Measurements from ENCODE around the gene SPTBN1.

The SPTBN1 gene

DNA sequence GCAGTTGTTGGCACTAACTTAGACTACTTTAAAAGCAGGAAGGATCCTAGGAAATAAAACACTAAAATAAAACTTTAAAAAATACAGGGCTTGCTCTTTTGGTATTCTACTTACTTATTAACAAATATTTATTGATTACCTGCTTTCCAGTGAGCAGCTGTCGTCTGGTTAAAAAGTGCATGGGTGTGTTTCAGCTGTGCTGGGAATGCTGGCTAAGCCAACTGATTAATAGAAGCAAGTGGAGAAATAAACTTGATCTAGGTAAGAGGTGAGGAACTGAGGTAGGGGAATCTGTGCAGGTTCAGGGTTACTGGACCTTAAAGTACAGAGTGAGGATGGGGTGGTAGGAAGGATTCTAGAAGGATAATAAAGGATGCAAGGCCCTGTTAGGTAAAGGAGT lies 110.8 kb downstream of the SPTBN1 start:
- Mint-ChIP-seq H3K27ac (no peak overlapping the region), H3K4me1 (peaks cover 61% of the 10 kb centered on the region), H3K36me3 (ENCODE audit: low read depth) (peaks cover 8% of the 10 kb centered on the region), H3K9me3 (no peaks in the 10 kb centered on the region), H3K27me3 (ENCODE audit: low read depth, poor library complexity) (no peaks in the 10 kb centered on the region), H3K4me3 (no peak overlapping the region)
- DNase-seq, result no peak
- TF ChIP-seq, protein P1, sequence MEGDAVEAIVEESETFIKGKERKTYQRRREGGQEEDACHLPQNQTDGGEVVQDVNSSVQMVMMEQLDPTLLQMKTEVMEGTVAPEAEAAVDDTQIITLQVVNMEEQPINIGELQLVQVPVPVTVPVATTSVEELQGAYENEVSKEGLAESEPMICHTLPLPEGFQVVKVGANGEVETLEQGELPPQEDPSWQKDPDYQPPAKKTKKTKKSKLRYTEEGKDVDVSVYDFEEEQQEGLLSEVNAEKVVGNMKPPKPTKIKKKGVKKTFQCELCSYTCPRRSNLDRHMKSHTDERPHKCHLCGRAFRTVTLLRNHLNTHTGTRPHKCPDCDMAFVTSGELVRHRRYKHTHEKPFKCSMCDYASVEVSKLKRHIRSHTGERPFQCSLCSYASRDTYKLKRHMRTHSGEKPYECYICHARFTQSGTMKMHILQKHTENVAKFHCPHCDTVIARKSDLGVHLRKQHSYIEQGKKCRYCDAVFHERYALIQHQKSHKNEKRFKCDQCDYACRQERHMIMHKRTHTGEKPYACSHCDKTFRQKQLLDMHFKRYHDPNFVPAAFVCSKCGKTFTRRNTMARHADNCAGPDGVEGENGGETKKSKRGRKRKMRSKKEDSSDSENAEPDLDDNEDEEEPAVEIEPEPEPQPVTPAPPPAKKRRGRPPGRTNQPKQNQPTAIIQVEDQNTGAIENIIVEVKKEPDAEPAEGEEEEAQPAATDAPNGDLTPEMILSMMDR (IDR thresholded peaks at IDR 0.05), result no peak

DNA sequence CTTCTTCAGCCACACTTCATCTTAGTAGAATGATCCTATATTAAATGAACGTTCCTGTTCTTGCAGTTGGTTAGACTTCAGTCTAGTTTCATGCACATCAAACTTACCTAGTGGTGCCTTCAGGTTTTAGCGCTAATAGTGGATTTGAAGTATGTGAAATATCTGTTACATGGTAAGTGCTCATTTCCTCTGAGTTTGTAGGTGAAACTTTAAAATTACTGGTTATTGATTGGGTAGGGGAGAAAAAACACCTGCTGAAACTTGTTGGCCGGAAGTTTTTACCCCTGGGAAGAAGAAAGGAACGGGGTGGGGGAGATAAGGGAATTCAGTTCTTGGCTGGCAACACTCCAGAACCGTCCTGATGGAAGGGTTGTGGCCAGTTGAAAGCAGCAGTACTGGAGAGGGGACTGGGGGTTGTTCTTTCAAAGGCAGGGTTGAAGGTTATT lies 112.8 kb downstream of the SPTBN1 start:
- Mint-ChIP-seq H3K27ac (no peak overlapping the region), H3K4me3 (no peak overlapping the region), H3K27me3 (ENCODE audit: low read depth, poor library complexity) (no peaks in the 10 kb centered on the region), H3K36me3 (ENCODE audit: low read depth) (peaks cover 8% of the 10 kb centered on the region), H3K4me1 (peaks cover 65% of the 10 kb centered on the region), H3K9me3 (no peaks in the 10 kb centered on the region)
- no peak for DNase-seq
- TF ChIP-seq, protein P1 (IDR thresholded peaks at IDR 0.05), result no peak

DNA sequence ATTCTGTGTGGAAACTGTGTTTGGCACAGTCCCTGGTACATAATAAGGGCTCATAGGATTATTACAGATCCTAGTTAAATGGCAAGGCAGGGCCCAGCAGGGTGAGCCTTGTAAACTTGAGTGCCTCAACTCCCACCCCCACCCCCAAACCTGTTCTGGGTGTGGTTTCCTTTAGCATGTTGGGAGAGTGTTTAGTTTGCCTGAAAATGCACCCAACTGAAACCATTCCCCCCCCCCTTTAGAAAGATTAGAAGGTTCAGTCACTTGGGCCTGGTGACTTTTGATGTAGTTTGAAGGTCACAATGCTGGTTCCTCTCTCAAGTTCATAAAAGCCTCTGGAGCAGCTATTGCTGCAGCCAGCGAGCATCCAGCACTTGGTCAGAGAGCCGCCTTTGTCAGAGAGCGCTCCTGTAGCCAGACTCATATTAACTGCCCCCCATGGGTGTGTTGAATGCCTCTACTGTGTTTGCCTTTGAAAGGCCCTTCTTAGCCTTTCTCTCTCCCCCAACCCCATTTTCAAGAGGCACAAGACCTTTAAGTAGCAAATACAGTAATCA lies 113.7 kb downstream of the SPTBN1 start:
- Mint-ChIP-seq H3K27me3 (ENCODE audit: low read depth, poor library complexity) (no peaks in the 10 kb centered on the region), H3K36me3 (ENCODE audit: low read depth) (peaks cover 10% of the 10 kb centered on the region), H3K9me3 (no peaks in the 10 kb centered on the region), H3K4me1 (peaks cover 66% of the 10 kb centered on the region), H3K4me3 (no peak overlapping the region), H3K27ac (no peak overlapping the region)
- no peak for DNase-seq
- TF ChIP-seq, protein P1 (IDR thresholded peaks at IDR 0.05), result no peak

DNA sequence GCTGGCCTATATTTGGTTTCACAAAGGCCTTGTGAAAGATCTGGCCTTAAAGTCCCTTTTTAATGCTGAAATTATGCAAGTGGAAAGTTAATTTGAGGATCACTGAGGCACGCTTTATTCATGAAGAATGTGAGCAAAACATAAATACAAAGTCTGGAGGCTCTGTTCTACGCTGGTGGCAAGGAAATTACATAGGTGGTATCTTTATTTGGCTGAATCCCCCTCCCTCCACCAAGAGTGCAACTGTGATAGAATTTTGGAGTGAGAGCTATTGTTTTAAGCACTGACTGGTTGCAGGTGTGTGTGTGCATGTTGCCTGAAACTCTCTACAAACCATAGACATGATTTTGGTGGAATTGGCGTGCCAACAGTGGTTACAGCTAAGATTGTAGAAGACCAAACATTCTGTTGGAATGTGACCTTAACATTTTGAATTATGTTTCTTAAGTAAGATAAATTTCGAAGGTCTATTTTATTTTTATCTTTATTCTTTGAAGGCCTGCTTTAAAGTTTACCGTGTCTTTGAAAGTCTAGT lies 114.3 kb downstream of the SPTBN1 start:
- H3K4me1 Mint-ChIP-seq, result peaks cover 68% of the 10 kb centered on the region
- no peaks in the 10 kb centered on the region for H3K9me3 Mint-ChIP-seq
- no peak for DNase-seq
- no peak overlapping the region for H3K4me3 Mint-ChIP-seq
- TF ChIP-seq, protein P1 (IDR thresholded peaks at IDR 0.05), result no peak
- peak overlapping the region; percentile 3 for H3K27ac Mint-ChIP-seq
- peaks cover 12% of the 10 kb centered on the region for H3K36me3 Mint-ChIP-seq (ENCODE audit: low read depth)
- no peaks in the 10 kb centered on the region for H3K27me3 Mint-ChIP-seq (ENCODE audit: low read depth, poor library complexity)

DNA sequence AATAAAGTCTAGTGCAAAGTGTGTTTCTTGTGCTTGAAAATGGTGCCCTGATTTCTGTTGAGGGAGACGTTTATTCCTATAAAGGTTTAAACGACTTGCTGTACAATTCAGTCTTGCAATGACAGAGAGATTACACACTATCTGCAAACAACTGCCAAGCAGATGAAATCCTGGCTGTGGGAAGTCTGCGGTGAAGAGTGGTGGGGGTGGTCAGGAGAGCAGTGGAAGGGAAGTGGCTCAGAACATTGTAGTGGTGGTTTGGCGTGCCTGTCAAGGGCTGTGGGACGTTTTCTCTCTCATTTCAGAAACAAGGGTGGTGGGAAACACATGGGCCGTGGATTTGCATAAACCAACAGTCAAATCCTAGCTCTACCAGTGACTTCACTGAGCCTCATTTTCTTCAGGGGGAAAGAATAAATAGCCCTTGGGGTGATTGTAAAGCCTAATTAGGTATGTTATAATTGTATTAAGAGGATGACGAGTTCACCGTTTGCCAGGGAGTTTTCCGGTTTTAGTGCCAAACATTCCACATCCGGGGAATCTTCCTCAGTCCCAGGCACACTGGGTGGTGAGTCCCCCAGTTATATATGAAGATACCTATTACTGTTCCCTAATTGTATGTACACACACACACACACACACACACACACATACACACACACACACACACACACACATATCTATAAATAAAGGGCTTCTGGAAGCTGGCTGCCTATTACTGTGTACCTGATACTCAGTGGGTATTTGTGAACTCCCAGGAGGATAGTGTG lies 115.0 kb downstream of the SPTBN1 start:
- Mint-ChIP-seq H3K27me3 (ENCODE audit: low read depth, poor library complexity) (no peaks in the 10 kb centered on the region), H3K4me1 (peaks cover 72% of the 10 kb centered on the region), H3K36me3 (ENCODE audit: low read depth) (peaks cover 14% of the 10 kb centered on the region), H3K9me3 (no peaks in the 10 kb centered on the region), H3K4me3 (no peak overlapping the region), H3K27ac (peak overlapping the region; percentile 49)
- no peak for DNase-seq
- TF ChIP-seq, protein P1 (IDR thresholded peaks at IDR 0.05), result no peak

Data from nephron progenitor cell (in vitro differentiated cells).